SH-SY5Y (cell line): ENCODE measurements around the gene GXYLT2.

Source experiments
- GATA2 ChIP-seq: IDR thresholded peaks from 2 replicates; pipeline ENCODE4 v1.6.1; 2011; ENCODE audit warnings: mild to moderate bottlenecking, low read depth, low read length
- GATA3 ChIP-seq: IDR thresholded peaks from 2 replicates; pipeline ENCODE4 v1.6.1; 2011; ENCODE audit warnings: low read depth, mild to moderate bottlenecking, low read length, moderate library complexity

DNA sequence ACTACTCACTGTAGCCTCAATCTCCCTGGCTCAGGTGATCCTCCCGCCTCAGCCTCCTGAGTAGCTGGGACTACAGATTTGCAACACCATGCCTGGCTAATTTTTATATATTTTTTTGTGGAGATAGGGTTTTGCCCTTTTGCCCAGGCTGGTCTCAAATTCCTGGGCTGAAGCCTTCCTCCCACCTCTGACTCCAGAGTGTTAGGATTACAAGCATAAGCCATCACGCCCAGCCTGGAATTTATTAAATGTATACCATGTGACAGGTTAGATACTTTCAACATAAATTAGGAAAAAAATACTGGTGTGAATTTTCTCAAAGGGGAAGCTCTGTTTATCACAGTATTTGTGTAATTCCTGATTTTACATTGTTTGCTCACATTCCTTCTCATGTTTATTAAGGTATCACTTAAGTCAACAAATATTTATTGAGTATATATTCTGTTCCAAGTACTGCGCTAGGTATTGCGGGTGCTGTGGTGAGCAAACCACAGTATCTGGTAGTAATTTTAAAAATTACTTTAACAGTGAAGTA lies 133.5 kb downstream of the GXYLT2 start:
- TF ChIP-seq GATA2, result no peak
- no peak for TF ChIP-seq GATA3
